ENCODE results near the gene CELF1. TPM values are rescaled to one million over a fixed set of nuclear protein-coding genes. Genes with fewer than 3 reads are reported as not detected.

Gene CELF1
- total and polyA plus RNA-seq, 9 of the 15 experiments (the other 6 are each of a cell fraction or from before 2014, with no cell fraction given) = 11.3 to 142 (median 77.4) TPM

GRCh38 chr11:47578524-47579494 is 25.9 kb upstream of the CELF1 start, which contains the start of the genes KBTBD4 and NDUFS3 (continued):
- peak; percentile 99 for TF ChIP-seq RBM22 (IDR thresholded peaks at IDR 0.05; ENCODE audit: low read depth, low read length, poor library complexity, severe bottlenecking)
- no peak for TF ChIP-seq PBX2 (CRISPR knock-in tag; IDR thresholded peaks at IDR 0.05; ENCODE audit: low read depth)
- 0 out of 2 replicates have a peak, but pooled peaks have one; percentile 11 for TF ChIP-seq PBX2 (tag; conservative IDR thresholded peaks at IDR 0.05; ENCODE audit: low read depth)
- TF ChIP-seq BRD9 (IDR thresholded peaks at IDR 0.05; ENCODE audit: low read depth, partially characterized antibody) = peak; percentile 79
- TF ChIP-seq USF1 (CRISPR knock-in tag; IDR thresholded peaks at IDR 0.05) = peak; percentile 5
- TF ChIP-seq RBBP5 (IDR thresholded peaks at IDR 0.05; ENCODE audit: borderline replicate concordance, insufficient read depth, low read length, poor library complexity, severe bottlenecking) = peak; percentile 99
- TF ChIP-seq E4F1 (CRISPR knock-in tag; IDR thresholded peaks at IDR 0.05; ENCODE audit: borderline replicate concordance) = no peak
- no peak for TF ChIP-seq NR4A1 (CRISPR knock-in tag; IDR thresholded peaks at IDR 0.05)
- peak; percentile 80 for TF ChIP-seq NR4A1 (tag; IDR thresholded peaks at IDR 0.05)
- peak in 1 of 3 experiments; percentile 8; a peak in 1 of 6 replicates for TF ChIP-seq CTCF (IDR thresholded peaks at IDR 0.05 in 2 of 3, conservative IDR thresholded peaks at IDR 0.05 in 1 of 3; ENCODE audit: insufficient read depth in 2 of 3, low read depth in 1 of 3, low read length in 3 of 3)
- TF ChIP-seq PYGO2 (tag; IDR thresholded peaks at IDR 0.05) = no peak
- peak; percentile 99 for TF ChIP-seq XRCC5 (IDR thresholded peaks at IDR 0.05; ENCODE audit: low read depth, low read length)
- TF ChIP-seq ZKSCAN1 (IDR thresholded peaks at IDR 0.05; ENCODE audit: low read depth, low read length) = peak; percentile 81; the same call in 1 of the 2 replicates
- TF ChIP-seq ARID1B (IDR thresholded peaks at IDR 0.05) = peak; percentile 54; the same call in 1 of the 2 replicates
- peak; percentile 95 for TF ChIP-seq POLR2A (conservative IDR thresholded peaks at IDR 0.05)
- no peak; the same call in 1 of the 2 replicates for TF ChIP-seq JUN (IDR thresholded peaks at IDR 0.05; ENCODE audit: borderline replicate concordance, low read depth, low read length)
- no peak for TF ChIP-seq JUN (CRISPR knock-in tag; IDR thresholded peaks at IDR 0.05; ENCODE audit: borderline replicate concordance)
- peak; percentile 100 for TF ChIP-seq DIDO1 (tag; IDR thresholded peaks at IDR 0.05; ENCODE audit: low read depth)
